ENCODE data around the gene SELPLG. TPM values are rescaled to one million over a fixed set of nuclear protein-coding genes. Genes with fewer than 3 reads are reported as not detected.

SELPLG gene
- total RNA-seq, 4 donors from 2014 or later = 3.6 to 12.4 (median 5.5) TPM

- no peak for ATAC-seq
- H3K27ac ChIP-seq = no peak overlapping the region
- H3K4me1 ChIP-seq = peaks cover 0 to 16% (median 0%) of the 10 kb centered on the region in 3 donors
- H3K27me3 ChIP-seq = peaks cover 12% of the 10 kb centered on the region
- no peak overlapping the region for H3K4me3 ChIP-seq
- no peak for TF ChIP-seq CTCF (IDR thresholded peaks at IDR 0.05)
- TF ChIP-seq POLR2AphosphoS5 (IDR thresholded peaks at IDR 0.05) = no peak
- no peak for TF ChIP-seq EP300 (IDR thresholded peaks at IDR 0.05)
- no peak for TF ChIP-seq POLR2A (IDR thresholded peaks at IDR 0.05)
- H3K36me3 ChIP-seq = no peaks in the 10 kb centered on the region
- WGBS, 2 donors (ENCODE audit: low coverage in 1 of 2) = 92 to 96% methylated on average over 4 of the region's 4 CpGs
- H3K9me3 ChIP-seq = no peaks in the 10 kb centered on the region
These were observed 27.8 kb downstream of the SELPLG start for GRCh38 chr12:108605690-108606406.

GRCh38 chr12:108605000-108605689 lies 28.5 kb downstream of the SELPLG start:
- no peaks in the 10 kb centered on the region for H3K36me3 ChIP-seq
- peaks cover 0 to 16% (median 0%) of the 10 kb centered on the region in 3 donors for H3K4me1 ChIP-seq
- TF ChIP-seq POLR2A (IDR thresholded peaks at IDR 0.05) (no peak), CTCF (IDR thresholded peaks at IDR 0.05) (no peak), POLR2AphosphoS5 (IDR thresholded peaks at IDR 0.05) (no peak), EP300 (IDR thresholded peaks at IDR 0.05) (no peak)
- no peaks in the 10 kb centered on the region for H3K9me3 ChIP-seq
- no peak for ATAC-seq
- peaks cover 12% of the 10 kb centered on the region for H3K27me3 ChIP-seq
- no peak overlapping the region for H3K27ac ChIP-seq
- no peak overlapping the region for H3K4me3 ChIP-seq
- 46 to 54% methylated on average over 3 of the region's 3 CpGs for WGBS, 2 donors (ENCODE audit: low coverage in 1 of 2)

- no peak for ATAC-seq
- no peaks in the 10 kb centered on the region for H3K9me3 ChIP-seq
- H3K4me3 ChIP-seq = no peak overlapping the region
- no peak overlapping the region for H3K27ac ChIP-seq
- 41 to 53% methylated on average over 11 to 12 of the region's 14 CpGs for WGBS, 2 donors (ENCODE audit: low coverage in 1 of 2)
- H3K36me3 ChIP-seq = no peaks in the 10 kb centered on the region
- no peak for TF ChIP-seq CTCF (IDR thresholded peaks at IDR 0.05)
- TF ChIP-seq POLR2AphosphoS5 (IDR thresholded peaks at IDR 0.05) = no peak
- TF ChIP-seq POLR2A (IDR thresholded peaks at IDR 0.05) = no peak
- no peak for TF ChIP-seq EP300 (IDR thresholded peaks at IDR 0.05)
- peaks cover 12% of the 10 kb centered on the region for H3K27me3 ChIP-seq
- peaks cover 0 to 9% (median 0%) of the 10 kb centered on the region in 3 donors for H3K4me1 ChIP-seq
These were observed 29.3 kb downstream of the SELPLG start for GRCh38 chr12:108604208-108604941.

GRCh38 chr12:108603743-108604142 lies 30.0 kb downstream of the SELPLG start:
- ATAC-seq = no peak
- no peak for TF ChIP-seq EP300 (IDR thresholded peaks at IDR 0.05)
- peaks cover 0 to 4% (median 0%) of the 10 kb centered on the region in 3 donors for H3K4me1 ChIP-seq
- WGBS, 2 donors (ENCODE audit: low coverage in 1 of 2) = 88 to 100% methylated on average over 1 of the region's 4 CpGs
- peaks cover 11% of the 10 kb centered on the region for H3K27me3 ChIP-seq
- H3K9me3 ChIP-seq = no peaks in the 10 kb centered on the region
- no peak overlapping the region for H3K4me3 ChIP-seq
- no peaks in the 10 kb centered on the region for H3K36me3 ChIP-seq
- no peak overlapping the region for H3K27ac ChIP-seq

GRCh38 chr12:108602976-108603704 lies 30.6 kb downstream of the SELPLG start:
- Histone ChIP-seq H3K27me3 (peaks cover 5% of the 10 kb centered on the region), H3K4me1 (peaks cover 0 to 4% (median 0%) of the 10 kb centered on the region in 3 donors), H3K4me3 (no peak overlapping the region), H3K9me3 (no peaks in the 10 kb centered on the region), H3K36me3 (no peaks in the 10 kb centered on the region), H3K27ac (no peak overlapping the region)
- no peak for ATAC-seq
- TF ChIP-seq EP300 (IDR thresholded peaks at IDR 0.05) = no peak
- TF ChIP-seq CTCF (IDR thresholded peaks at IDR 0.05) = no peak
- no peak for TF ChIP-seq POLR2A (IDR thresholded peaks at IDR 0.05)
- no peak for TF ChIP-seq POLR2AphosphoS5 (IDR thresholded peaks at IDR 0.05)
- WGBS, 2 donors (ENCODE audit: low coverage in 1 of 2) = 100% methylated on average over 1 of the region's 15 CpGs; no CpG with 5 or more reads in 1 of the 2 donors

Data from gastroesophageal sphincter (tissue), 4 donors.